Measurements from ENCODE around the gene ARFIP2. TPM values are rescaled to one million over a fixed set of nuclear protein-coding genes. Genes with fewer than 3 reads are reported as not detected.

ARFIP2 gene
- total RNA-seq, 1 experiment from 2014 or later, result 65.2 TPM

- H3F3A ChIP-seq (ENCODE audit: low read length, unreplicated experiment), result no peaks in the 10 kb centered on the region
- no peaks in the 10 kb centered on the region for H4K20me1 ChIP-seq (ENCODE audit: low read length)
- POLR2A ChIA-PET (ENCODE audit: unreplicated experiment), result no interaction called here
- CTCF ChIA-PET, result no interaction called here
- intact Hi-C loops (cut with micrococcal nuclease), result no loop called here
- no peak overlapping the region for H3K4me2 ChIP-seq (ENCODE audit: low read length)
- ATAC-seq, result peak; percentile 93
- H3K4me3 ChIP-seq (ENCODE audit: low read length), result no peak overlapping the region
- peaks cover 18% of the 10 kb centered on the region for H3K4me1 ChIP-seq (ENCODE audit: insufficient read depth, low read length)
- no TSS peak for BruUV-seq (replicated peaks)
- DNase-seq, result peak; percentile 97
- H3K9me3 ChIP-seq (ENCODE audit: low read length), result no peaks in the 10 kb centered on the region
- no peak overlapping the region for H2AFZ ChIP-seq (ENCODE audit: low read length)
- H3K79me2 ChIP-seq (ENCODE audit: low read length), result no peaks in the 10 kb centered on the region
- no peak overlapping the region for H3K9ac ChIP-seq (ENCODE audit: low read length)
- H3K27ac ChIP-seq (ENCODE audit: low read length), result no peak overlapping the region
- no peaks in the 10 kb centered on the region for H3K27me3 ChIP-seq (ENCODE audit: low read length)
- H3K9me2 ChIP-seq (replicated peaks; ENCODE audit: low read length), result no peaks in the 10 kb centered on the region
- TF ChIP-seq EZH2phosphoT487 (IDR thresholded peaks at IDR 0.05; ENCODE audit: borderline replicate concordance, low read length) (no peak), EZH2 (IDR thresholded peaks at IDR 0.05; ENCODE audit: low read length, unreplicated experiment) (no peak), CTCF (conservative IDR thresholded peaks at IDR 0.05; ENCODE audit: low read depth, low read length) (no peak)
- no peaks in the 10 kb centered on the region for H3K36me3 ChIP-seq (ENCODE audit: low read depth, low read length)
Observed at GRCh38 chr11:6431861-6432260, 49.3 kb downstream of the ARFIP2 start.

- Histone ChIP-seq H3K4me3 (ENCODE audit: low read length) (no peak overlapping the region), H3K79me2 (ENCODE audit: low read length) (no peaks in the 10 kb centered on the region), H3K4me1 (ENCODE audit: insufficient read depth, low read length) (peaks cover 14% of the 10 kb centered on the region), H3F3A (ENCODE audit: low read length, unreplicated experiment) (no peaks in the 10 kb centered on the region), H3K27me3 (ENCODE audit: low read length) (no peaks in the 10 kb centered on the region), H2AFZ (ENCODE audit: low read length) (no peak overlapping the region), H3K4me2 (ENCODE audit: low read length) (no peak overlapping the region), H3K9me3 (ENCODE audit: low read length) (no peaks in the 10 kb centered on the region), H3K27ac (ENCODE audit: low read length) (no peak overlapping the region), H3K9ac (ENCODE audit: low read length) (no peak overlapping the region), H3K36me3 (ENCODE audit: low read depth, low read length) (no peaks in the 10 kb centered on the region), H3K9me2 (replicated peaks; ENCODE audit: low read length) (no peaks in the 10 kb centered on the region), H4K20me1 (ENCODE audit: low read length) (no peaks in the 10 kb centered on the region)
- ChIA-PET POLR2A (ENCODE audit: unreplicated experiment) (no interaction called here), CTCF (interaction anchor here (0.5 kb wide), 1 partner anchor 13 kb away, joined by 4 read pairs; the partner anchor contains the start of gene HPX)
- no TSS peak for BruUV-seq (replicated peaks)
- ATAC-seq (no peak), DNase-seq (no peak)
- TF ChIP-seq CTCF (conservative IDR thresholded peaks at IDR 0.05; ENCODE audit: low read depth, low read length) (no peak), EZH2phosphoT487 (IDR thresholded peaks at IDR 0.05; ENCODE audit: borderline replicate concordance, low read length) (no peak)
- intact Hi-C loops (cut with micrococcal nuclease), result no loop called here
Observed at GRCh38 chr11:6427516-6427915, 53.6 kb downstream of the ARFIP2 start.

Other genes starting within 250 kb of the ARFIP2 start
- 23.3 and 30.4 TPM in 2 replicates for gene FHIP1B, start 246.7 kb downstream of the ARFIP2 start, total RNA-seq (2014; rRNA removed)
- gene CNGA4, start 242.2 kb downstream of the ARFIP2 start, total RNA-seq (2014; rRNA removed), result 0.51 TPM in 1 of 2 replicates, not detected in the other
- gene CCKBR, start 221.5 kb downstream of the ARFIP2 start, total RNA-seq (2014; rRNA removed), result not detected in 2 replicates
- gene CAVIN3, start 160.8 kb downstream of the ARFIP2 start, total RNA-seq (2014; rRNA removed), result not detected in 2 replicates
- 12.1 and 12.9 TPM in 2 replicates for gene SMPD1, start 90.9 kb downstream of the ARFIP2 start, total RNA-seq (2014; rRNA removed)
- gene APBB1, start 62.2 kb downstream of the ARFIP2 start, total RNA-seq (2014; rRNA removed), result 17.5 and 24.7 TPM in 2 replicates
- gene HPX, start 40.3 kb downstream of the ARFIP2 start, total RNA-seq (2014; rRNA removed), result 1.6 TPM in 1 of 2 replicates, not detected in the other
- 20.3 and 24.7 TPM in 2 replicates for gene TRIM3, start 7.4 kb downstream of the ARFIP2 start, total RNA-seq (2014; rRNA removed)
- gene TIMM10B, start 170 bp upstream of the ARFIP2 start, total RNA-seq (2014; rRNA removed), result 25.5 and 26.4 TPM in 2 replicates
- gene DNHD1, start 15.9 kb upstream of the ARFIP2 start, total RNA-seq (2014; rRNA removed), result 9.3 and 14.5 TPM in 2 replicates
- 15.1 and 16.9 TPM in 2 replicates for gene RRP8, start 122.3 kb upstream of the ARFIP2 start, total RNA-seq (2014; rRNA removed)
- gene ILK, start 122.4 kb upstream of the ARFIP2 start, total RNA-seq (2014; rRNA removed), result 73.0 and 73.9 TPM in 2 replicates
- gene TAF10, start 130.9 kb upstream of the ARFIP2 start, total RNA-seq (2014; rRNA removed), result 102 and 128 TPM in 2 replicates
- gene TPP1, start 138.1 kb upstream of the ARFIP2 start, total RNA-seq (2014; rRNA removed), result 21.6 and 48.3 TPM in 2 replicates
- under 0.01 TPM in 1 of 2 replicates, not detected in the other for gene DCHS1, start 174.5 kb upstream of the ARFIP2 start, total RNA-seq (2014; rRNA removed)
- 72.5 and 78.1 TPM in 2 replicates for gene MRPL17, start 202.0 kb upstream of the ARFIP2 start, total RNA-seq (2014; rRNA removed)